HG02938 (cell line): Measurements from ENCODE around the gene RBFOX1.

Experiments
- ATAC-seq: cut with Tn5 transposase; IDR thresholded peaks from one replicate; pipeline ENCODE4 v1.9.1; 2021; ENCODE audit warnings: mild to moderate bottlenecking, moderate library complexity; ENCODE audit not compliant: unreplicated experiment

RBFOX1 gene

GRCh38 chr16:7585705-7586104 lies 253.1 kb downstream of the RBFOX1 start:
- no peak for ATAC-seq

- ATAC-seq: no peak
These were observed 258.3 kb downstream of the RBFOX1 start for GRCh38 chr16:7590934-7591333.

- ATAC-seq: no peak
These were observed 263.7 kb downstream of the RBFOX1 start for GRCh38 chr16:7596308-7596707.

- ATAC-seq: no peak
These were observed 265.0 kb downstream of the RBFOX1 start for GRCh38 chr16:7597677-7598076.

GRCh38 chr16:7601100-7601499 lies 268.5 kb downstream of the RBFOX1 start:
- no peak for ATAC-seq

- no peak for ATAC-seq
These were observed 269.8 kb downstream of the RBFOX1 start for GRCh38 chr16:7602291-7602950.

- no peak for ATAC-seq
These were observed 273.2 kb downstream of the RBFOX1 start for GRCh38 chr16:7605812-7606211.

- ATAC-seq: no peak
These were observed 280.0 kb downstream of the RBFOX1 start for GRCh38 chr16:7612671-7613070.

GRCh38 chr16:7613518-7613917 lies 280.9 kb downstream of the RBFOX1 start:
- ATAC-seq: no peak

- ATAC-seq: no peak
These were observed 281.6 kb downstream of the RBFOX1 start for GRCh38 chr16:7614021-7614795.

GRCh38 chr16:7615565-7615964 lies 282.9 kb downstream of the RBFOX1 start:
- ATAC-seq: no peak

GRCh38 chr16:7624871-7625766 lies 292.5 kb downstream of the RBFOX1 start:
- ATAC-seq: no peak

GRCh38 chr16:7628981-7629380 lies 296.3 kb downstream of the RBFOX1 start:
- no peak for ATAC-seq

- ATAC-seq: no peak
These were observed 296.9 kb downstream of the RBFOX1 start for GRCh38 chr16:7629571-7629970.

- ATAC-seq: no peak
These were observed 304.8 kb downstream of the RBFOX1 start for GRCh38 chr16:7637446-7637845.

GRCh38 chr16:7638306-7638705 lies 305.7 kb downstream of the RBFOX1 start:
- ATAC-seq: no peak

- no peak for ATAC-seq
These were observed 307.7 kb downstream of the RBFOX1 start for GRCh38 chr16:7640334-7640733.

GRCh38 chr16:7644176-7644575 lies 311.5 kb downstream of the RBFOX1 start:
- ATAC-seq: no peak

- ATAC-seq: no peak
These were observed 312.2 kb downstream of the RBFOX1 start for GRCh38 chr16:7644811-7645210.

GRCh38 chr16:7646821-7647500 lies 314.3 kb downstream of the RBFOX1 start:
- no peak for ATAC-seq

- no peak for ATAC-seq
These were observed 317.8 kb downstream of the RBFOX1 start for GRCh38 chr16:7650431-7650830.
